HEK293 (cell line): ENCODE measurements around the gene CLEC12A.

ENCODE experiments used
- CTCF ChIA-PET: fragments of 350-600 bp; formaldehyde crosslinking; extraction: SDS; loops from one replicate; lab custom pipeline; 2021; ENCODE audit warnings: antibody characterized with exemption; lab: Yijun Ruan, JAX
- POLR2A ChIA-PET: fragments of 300-600 bp; formaldehyde crosslinking; extraction: SDS; loops from one replicate; lab custom pipeline; 2020; ENCODE audit warnings: antibody characterized with exemption, inconsistent platforms; lab: Yijun Ruan, JAX
- H3K27ac ChIP-seq: fragments of 200-500 bp; sonication (Bioruptor generic); 2 replicates; pipeline ENCODE4 v1.5.1; 2014; ENCODE audit warnings: low read depth, low read length, control low read depth, inconsistent platforms; ENCODE audit errors: extremely low read depth
- H3K36me3 ChIP-seq, 2 experiments: fragments of 200-500 bp in 1 of 2; sonication (Bioruptor generic) in 1 of 2; 1 replicate in 1 of 2; 2 replicates in 1 of 2; pipeline ENCODE4 v1.5.1; 2014 to 2017; ENCODE audit warnings: inconsistent platforms in 2 of 2, low read length in 2 of 2; ENCODE audit not compliant: control insufficient read depth in 2 of 2, insufficient read depth in 1 of 2
- H3K4me1 ChIP-seq: fragments of 200-500 bp; sonication (Bioruptor generic); 2 replicates; pipeline ENCODE4 v1.5.1; 2014; ENCODE audit warnings: mild to moderate bottlenecking, low read length, inconsistent platforms; ENCODE audit not compliant: control insufficient read depth, insufficient read depth
- H3K4me3 ChIP-seq: 2 replicates; pipeline ENCODE4 v1.5.1; 2011; ENCODE audit warnings: low read depth, mild to moderate bottlenecking, control low read depth, low read length, moderate library complexity
- H3K9me3 ChIP-seq: fragments of 200-500 bp; sonication (Bioruptor generic); 2 replicates; pipeline ENCODE4 v1.5.1; 2014; ENCODE audit warnings: low read depth, low read length, inconsistent platforms; ENCODE audit not compliant: control insufficient read depth, insufficient read depth
- FEZF1 ChIP-seq: fragments of 450-650 bp; formaldehyde crosslinking; IDR thresholded peaks from 2 replicates; pipeline ENCODE4 v1.5.1; 2016; ENCODE audit warnings: missing biosample characterization, missing genetic modification characterization
- GFI1B ChIP-seq: fragments of 450-650 bp; formaldehyde crosslinking; IDR thresholded peaks from 2 replicates; pipeline ENCODE4 v1.5.1; 2016; ENCODE audit warnings: missing biosample characterization, missing genetic modification characterization
- GLIS1 ChIP-seq: fragments of 450-650 bp; formaldehyde crosslinking; IDR thresholded peaks from 2 replicates; pipeline ENCODE4 v1.5.1; 2016; ENCODE audit warnings: missing biosample characterization, missing genetic modification characterization
- HOXA7 ChIP-seq: sonication (generic); formaldehyde crosslinking; IDR thresholded peaks from 2 replicates; pipeline ENCODE4 v1.8.1; 2022; ENCODE audit warnings: missing genetic modification reagents, borderline replicate concordance
- MYNN ChIP-seq: fragments of 450-650 bp; formaldehyde crosslinking; IDR thresholded peaks from 2 replicates; pipeline ENCODE4 v1.5.1; 2016; ENCODE audit warnings: missing biosample characterization, missing genetic modification characterization, borderline replicate concordance
- SP7 ChIP-seq: fragments of 450-650 bp; formaldehyde crosslinking; IDR thresholded peaks from 2 replicates; pipeline ENCODE4 v1.5.1; 2016; ENCODE audit warnings: missing biosample characterization, missing genetic modification characterization
- YY2 ChIP-seq: fragments of 450-650 bp; formaldehyde crosslinking; IDR thresholded peaks from 2 replicates; pipeline ENCODE4 v1.5.1; 2016; ENCODE audit warnings: missing biosample characterization, missing genetic modification characterization
- ZBTB7A ChIP-seq: fragments of 450-650 bp; formaldehyde crosslinking; IDR thresholded peaks from 2 replicates; pipeline ENCODE4 v1.5.1; 2016; ENCODE audit warnings: low read depth, missing biosample characterization, missing genetic modification characterization
- ZNF146 ChIP-seq: fragments of 450-650 bp; formaldehyde crosslinking; IDR thresholded peaks from 2 replicates; pipeline ENCODE4 v1.5.1; 2016; ENCODE audit warnings: missing biosample characterization, missing genetic modification characterization
- ZNF16 ChIP-seq: fragments of 450-650 bp; formaldehyde crosslinking; IDR thresholded peaks from 2 replicates; pipeline ENCODE4 v1.5.1; 2016; ENCODE audit warnings: low read depth, missing biosample characterization, missing genetic modification characterization
- ZNF174 ChIP-seq: fragments of 450-650 bp; formaldehyde crosslinking; IDR thresholded peaks from 2 replicates; pipeline ENCODE4 v1.5.0; 2017; ENCODE audit warnings: missing biosample characterization, mild to moderate bottlenecking, missing genetic modification characterization
- ZNF302 ChIP-seq: fragments of 450-650 bp; formaldehyde crosslinking; IDR thresholded peaks from 2 replicates; pipeline ENCODE4 v1.5.1; 2016; ENCODE audit warnings: missing biosample characterization, missing genetic modification characterization, low read depth
- ZNF354C ChIP-seq: fragments of 450-650 bp; formaldehyde crosslinking; IDR thresholded peaks from 2 replicates; pipeline ENCODE4 v1.5.1; 2016; ENCODE audit warnings: missing biosample characterization, missing genetic modification characterization, low read depth, borderline replicate concordance
- ZNF37A ChIP-seq: fragments of 450-650 bp; IDR thresholded peaks from 2 replicates; pipeline ENCODE4 v1.5.1; 2018; ENCODE audit warnings: missing biosample characterization, missing genetic modification characterization
- ZNF501 ChIP-seq: fragments of 450-650 bp; formaldehyde crosslinking; IDR thresholded peaks from 2 replicates; pipeline ENCODE4 v1.5.1; 2016; ENCODE audit warnings: missing biosample characterization, missing genetic modification characterization
- ZNF555 ChIP-seq: fragments of 450-650 bp; formaldehyde crosslinking; conservative IDR thresholded peaks from 2 replicates; pipeline ENCODE4 v1.5.1; 2017; ENCODE audit warnings: missing biosample characterization, mild to moderate bottlenecking, missing genetic modification characterization, inconsistent platforms
- ZNF561 ChIP-seq: fragments of 450-650 bp; IDR thresholded peaks from 2 replicates; pipeline ENCODE4 v1.5.1; 2018; ENCODE audit warnings: missing biosample characterization, missing genetic modification characterization, borderline replicate concordance
- ZNF571 ChIP-seq: fragments of 450-650 bp; formaldehyde crosslinking; IDR thresholded peaks from 2 replicates; pipeline ENCODE4 v1.5.0; 2017; ENCODE audit warnings: missing biosample characterization, missing genetic modification characterization
- ZNF623 ChIP-seq: fragments of 450-650 bp; formaldehyde crosslinking; IDR thresholded peaks from 2 replicates; pipeline ENCODE4 v1.5.1; 2016; ENCODE audit warnings: missing biosample characterization, missing genetic modification characterization
- ZNF670 ChIP-seq: fragments of 450-650 bp; formaldehyde crosslinking; IDR thresholded peaks from 2 replicates; pipeline ENCODE4 v1.5.1; 2016; ENCODE audit warnings: missing biosample characterization, missing genetic modification characterization, low read depth
- ZNF777 ChIP-seq: fragments of 450-650 bp; formaldehyde crosslinking; IDR thresholded peaks from 2 replicates; pipeline ENCODE4 v1.5.1; 2017; ENCODE audit warnings: missing biosample characterization, missing genetic modification characterization, borderline replicate concordance
- ZNF785 ChIP-seq: fragments of 450-650 bp; formaldehyde crosslinking; IDR thresholded peaks from 2 replicates; pipeline ENCODE4 v1.5.1; 2016; ENCODE audit warnings: missing biosample characterization, missing genetic modification characterization
- TF ChIP-seq, protein P1 (sequence below): fragments of 450-650 bp; formaldehyde crosslinking; IDR thresholded peaks from 2 replicates; pipeline ENCODE4 v1.5.1; 2016; ENCODE audit warnings: missing biosample characterization, missing genetic modification characterization, low read depth
- TF ChIP-seq, protein P2 (sequence below): fragments of 450-650 bp; formaldehyde crosslinking; IDR thresholded peaks from 2 replicates; pipeline ENCODE4 v1.5.1; 2016; ENCODE audit warnings: missing biosample characterization, missing genetic modification characterization
- TF ChIP-seq, protein P3 (sequence below): fragments of 450-650 bp; formaldehyde crosslinking; IDR thresholded peaks from 2 replicates; pipeline ENCODE4 v1.5.1; 2016; ENCODE audit warnings: missing biosample characterization, missing genetic modification characterization
- TF ChIP-seq, protein P4 (sequence below): fragments of 450-650 bp; formaldehyde crosslinking; IDR thresholded peaks from 2 replicates; pipeline ENCODE4 v1.5.1; 2017; ENCODE audit warnings: missing biosample characterization, missing genetic modification characterization
- TF ChIP-seq, protein P5 (sequence below): fragments of 450-650 bp; IDR thresholded peaks from 2 replicates; pipeline ENCODE4 v1.5.1; 2018; ENCODE audit warnings: missing biosample characterization, missing genetic modification characterization

CLEC12A gene

DNA sequence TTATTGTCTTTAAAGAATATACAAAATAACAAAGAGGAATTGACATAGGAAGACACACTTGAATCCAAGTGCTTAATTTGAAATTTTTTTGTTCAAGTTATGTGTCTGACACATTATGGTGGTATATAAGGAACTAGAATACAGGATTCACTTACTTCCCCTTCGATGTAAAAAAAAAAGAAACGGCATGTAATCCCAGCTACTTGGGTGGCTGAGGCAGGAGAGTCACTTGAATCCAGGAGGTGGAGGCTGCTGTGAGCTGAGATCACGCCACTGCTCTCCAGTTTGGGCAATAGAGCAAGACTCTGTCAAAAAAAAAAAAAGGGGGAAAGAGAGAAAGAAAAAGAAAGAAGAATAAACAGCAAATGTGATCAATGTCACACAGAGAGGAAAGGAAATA, 8.9 kb downstream of the CLEC12A start:
- Histone ChIP-seq H3K27ac (no peak overlapping the region), H3K36me3 (no peaks in the 10 kb centered on the region), H3K9me3 (no peaks in the 10 kb centered on the region), H3K4me3 (no peak overlapping the region), H3K4me1 (no peaks in the 10 kb centered on the region)
- no peak for TF ChIP-seq ZBTB7A (tag by site-specific recombination)
- TF ChIP-seq, protein P1, sequence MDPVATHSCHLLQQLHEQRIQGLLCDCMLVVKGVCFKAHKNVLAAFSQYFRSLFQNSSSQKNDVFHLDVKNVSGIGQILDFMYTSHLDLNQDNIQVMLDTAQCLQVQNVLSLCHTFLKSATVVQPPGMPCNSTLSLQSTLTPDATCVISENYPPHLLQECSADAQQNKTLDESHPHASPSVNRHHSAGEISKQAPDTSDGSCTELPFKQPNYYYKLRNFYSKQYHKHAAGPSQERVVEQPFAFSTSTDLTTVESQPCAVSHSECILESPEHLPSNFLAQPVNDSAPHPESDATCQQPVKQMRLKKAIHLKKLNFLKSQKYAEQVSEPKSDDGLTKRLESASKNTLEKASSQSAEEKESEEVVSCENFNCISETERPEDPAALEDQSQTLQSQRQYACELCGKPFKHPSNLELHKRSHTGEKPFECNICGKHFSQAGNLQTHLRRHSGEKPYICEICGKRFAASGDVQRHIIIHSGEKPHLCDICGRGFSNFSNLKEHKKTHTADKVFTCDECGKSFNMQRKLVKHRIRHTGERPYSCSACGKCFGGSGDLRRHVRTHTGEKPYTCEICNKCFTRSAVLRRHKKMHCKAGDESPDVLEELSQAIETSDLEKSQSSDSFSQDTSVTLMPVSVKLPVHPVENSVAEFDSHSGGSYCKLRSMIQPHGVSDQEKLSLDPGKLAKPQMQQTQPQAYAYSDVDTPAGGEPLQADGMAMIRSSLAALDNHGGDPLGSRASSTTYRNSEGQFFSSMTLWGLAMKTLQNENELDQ, result no peak
- TF ChIP-seq ZNF777 (tag by site-specific recombination), result no peak
- TF ChIP-seq, protein P2, sequence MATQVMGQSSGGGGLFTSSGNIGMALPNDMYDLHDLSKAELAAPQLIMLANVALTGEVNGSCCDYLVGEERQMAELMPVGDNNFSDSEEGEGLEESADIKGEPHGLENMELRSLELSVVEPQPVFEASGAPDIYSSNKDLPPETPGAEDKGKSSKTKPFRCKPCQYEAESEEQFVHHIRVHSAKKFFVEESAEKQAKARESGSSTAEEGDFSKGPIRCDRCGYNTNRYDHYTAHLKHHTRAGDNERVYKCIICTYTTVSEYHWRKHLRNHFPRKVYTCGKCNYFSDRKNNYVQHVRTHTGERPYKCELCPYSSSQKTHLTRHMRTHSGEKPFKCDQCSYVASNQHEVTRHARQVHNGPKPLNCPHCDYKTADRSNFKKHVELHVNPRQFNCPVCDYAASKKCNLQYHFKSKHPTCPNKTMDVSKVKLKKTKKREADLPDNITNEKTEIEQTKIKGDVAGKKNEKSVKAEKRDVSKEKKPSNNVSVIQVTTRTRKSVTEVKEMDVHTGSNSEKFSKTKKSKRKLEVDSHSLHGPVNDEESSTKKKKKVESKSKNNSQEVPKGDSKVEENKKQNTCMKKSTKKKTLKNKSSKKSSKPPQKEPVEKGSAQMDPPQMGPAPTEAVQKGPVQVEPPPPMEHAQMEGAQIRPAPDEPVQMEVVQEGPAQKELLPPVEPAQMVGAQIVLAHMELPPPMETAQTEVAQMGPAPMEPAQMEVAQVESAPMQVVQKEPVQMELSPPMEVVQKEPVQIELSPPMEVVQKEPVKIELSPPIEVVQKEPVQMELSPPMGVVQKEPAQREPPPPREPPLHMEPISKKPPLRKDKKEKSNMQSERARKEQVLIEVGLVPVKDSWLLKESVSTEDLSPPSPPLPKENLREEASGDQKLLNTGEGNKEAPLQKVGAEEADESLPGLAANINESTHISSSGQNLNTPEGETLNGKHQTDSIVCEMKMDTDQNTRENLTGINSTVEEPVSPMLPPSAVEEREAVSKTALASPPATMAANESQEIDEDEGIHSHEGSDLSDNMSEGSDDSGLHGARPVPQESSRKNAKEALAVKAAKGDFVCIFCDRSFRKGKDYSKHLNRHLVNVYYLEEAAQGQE (tag by site-specific recombination), result no peak
- TF ChIP-seq ZNF302 (tag by site-specific recombination), result no peak
- no peak for TF ChIP-seq ZNF146
- TF ChIP-seq ZNF501 (tag by site-specific recombination), result no peak
- no peak for TF ChIP-seq ZNF555 (tag by site-specific recombination)
- no peak for TF ChIP-seq ZNF37A (tag by site-specific recombination)
- TF ChIP-seq ZNF571 (tag by site-specific recombination), result no peak
- TF ChIP-seq ZNF174 (tag by site-specific recombination), result no peak
- TF ChIP-seq, protein P3, sequence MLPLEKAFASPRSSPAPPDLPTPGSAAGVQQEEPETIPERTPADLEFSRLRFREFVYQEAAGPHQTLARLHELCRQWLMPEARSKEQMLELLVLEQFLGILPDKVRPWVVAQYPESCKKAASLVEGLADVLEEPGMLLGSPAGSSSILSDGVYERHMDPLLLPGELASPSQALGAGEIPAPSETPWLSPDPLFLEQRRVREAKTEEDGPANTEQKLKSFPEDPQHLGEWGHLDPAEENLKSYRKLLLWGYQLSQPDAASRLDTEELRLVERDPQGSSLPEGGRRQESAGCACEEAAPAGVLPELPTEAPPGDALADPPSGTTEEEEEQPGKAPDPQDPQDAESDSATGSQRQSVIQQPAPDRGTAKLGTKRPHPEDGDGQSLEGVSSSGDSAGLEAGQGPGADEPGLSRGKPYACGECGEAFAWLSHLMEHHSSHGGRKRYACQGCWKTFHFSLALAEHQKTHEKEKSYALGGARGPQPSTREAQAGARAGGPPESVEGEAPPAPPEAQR (tag by site-specific recombination), result no peak
- no peak for TF ChIP-seq ZNF785 (tag by site-specific recombination)
- TF ChIP-seq ZNF623 (tag by site-specific recombination), result no peak
- no peak for TF ChIP-seq GFI1B (tag by site-specific recombination)
- ChIA-PET POLR2A (no interaction called here), CTCF (interaction anchor here (0.5 kb wide), 1 partner anchor 255 kb away, joined by 3 read pairs; no protein-coding TSS in a partner anchor)

DNA sequence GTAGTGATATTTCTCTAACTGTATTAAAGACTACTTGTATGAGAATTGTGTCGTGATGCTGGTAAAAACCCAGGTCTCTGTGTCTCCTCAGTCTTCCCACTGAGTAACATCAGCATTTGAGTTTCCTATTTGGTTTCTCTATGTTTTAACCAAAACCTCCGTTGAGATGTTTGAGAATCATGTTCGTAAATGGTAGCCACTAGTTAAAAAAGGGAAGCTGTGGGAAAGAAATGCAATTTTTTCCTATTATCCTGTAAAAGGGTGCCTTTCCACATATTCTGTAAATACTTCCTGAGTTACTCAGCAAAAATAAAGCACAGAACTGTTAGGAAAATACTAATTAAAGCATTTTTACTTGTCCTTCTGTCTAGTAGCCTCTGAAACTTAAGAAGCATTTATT, 20.7 kb downstream of the CLEC12A start:
- no peak overlapping the region for H3K27ac ChIP-seq
- H3K36me3 ChIP-seq, result no peaks in the 10 kb centered on the region
- no peaks in the 10 kb centered on the region for H3K4me1 ChIP-seq
- ChIA-PET POLR2A (no interaction called here), CTCF (interaction anchor here (1.9 kb wide), 1 partner anchor 18 kb away, joined by 4 read pairs; the partner anchor contains the start of gene CLEC12B)
- no peaks in the 10 kb centered on the region for H3K9me3 ChIP-seq
- TF ChIP-seq ZNF670 (no peak), HOXA7 (no peak), GLIS1 (tag by site-specific recombination) (no peak), SP7 (tag by site-specific recombination) (no peak), ZNF16 (no peak), ZNF354C (tag by site-specific recombination) (no peak), MYNN (tag by site-specific recombination) (no peak), YY2 (tag by site-specific recombination) (no peak), FEZF1 (tag by site-specific recombination) (no peak), ZNF561 (tag by site-specific recombination) (no peak)
- TF ChIP-seq, protein P4, sequence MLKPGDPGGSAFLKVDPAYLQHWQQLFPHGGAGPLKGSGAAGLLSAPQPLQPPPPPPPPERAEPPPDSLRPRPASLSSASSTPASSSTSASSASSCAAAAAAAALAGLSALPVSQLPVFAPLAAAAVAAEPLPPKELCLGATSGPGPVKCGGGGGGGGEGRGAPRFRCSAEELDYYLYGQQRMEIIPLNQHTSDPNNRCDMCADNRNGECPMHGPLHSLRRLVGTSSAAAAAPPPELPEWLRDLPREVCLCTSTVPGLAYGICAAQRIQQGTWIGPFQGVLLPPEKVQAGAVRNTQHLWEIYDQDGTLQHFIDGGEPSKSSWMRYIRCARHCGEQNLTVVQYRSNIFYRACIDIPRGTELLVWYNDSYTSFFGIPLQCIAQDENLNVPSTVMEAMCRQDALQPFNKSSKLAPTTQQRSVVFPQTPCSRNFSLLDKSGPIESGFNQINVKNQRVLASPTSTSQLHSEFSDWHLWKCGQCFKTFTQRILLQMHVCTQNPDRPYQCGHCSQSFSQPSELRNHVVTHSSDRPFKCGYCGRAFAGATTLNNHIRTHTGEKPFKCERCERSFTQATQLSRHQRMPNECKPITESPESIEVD, result no peak
- TF ChIP-seq, protein P5, sequence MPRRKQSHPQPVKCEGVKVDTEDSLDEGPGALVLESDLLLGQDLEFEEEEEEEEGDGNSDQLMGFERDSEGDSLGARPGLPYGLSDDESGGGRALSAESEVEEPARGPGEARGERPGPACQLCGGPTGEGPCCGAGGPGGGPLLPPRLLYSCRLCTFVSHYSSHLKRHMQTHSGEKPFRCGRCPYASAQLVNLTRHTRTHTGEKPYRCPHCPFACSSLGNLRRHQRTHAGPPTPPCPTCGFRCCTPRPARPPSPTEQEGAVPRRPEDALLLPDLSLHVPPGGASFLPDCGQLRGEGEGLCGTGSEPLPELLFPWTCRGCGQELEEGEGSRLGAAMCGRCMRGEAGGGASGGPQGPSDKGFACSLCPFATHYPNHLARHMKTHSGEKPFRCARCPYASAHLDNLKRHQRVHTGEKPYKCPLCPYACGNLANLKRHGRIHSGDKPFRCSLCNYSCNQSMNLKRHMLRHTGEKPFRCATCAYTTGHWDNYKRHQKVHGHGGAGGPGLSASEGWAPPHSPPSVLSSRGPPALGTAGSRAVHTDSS, result no peak
- no peak overlapping the region for H3K4me3 ChIP-seq
